CD14-positive monocyte (primary cell): ENCODE data around the gene HAGHL. TPM values are rescaled to one million over a fixed set of nuclear protein-coding genes. Genes with fewer than 3 reads are reported as not detected.

Source experiments
- DNase-seq, 3 donors: peaks; one replicate each; pipeline ENCODE4 v3.0.0-alpha.2; 2011 to 2022
- H2AFZ ChIP-seq: 2 replicates; pipeline ENCODE4 v1.6.0; 2012; ENCODE audit warnings: mild to moderate bottlenecking, low read depth, low read length, inconsistent platforms; ENCODE audit not compliant: insufficient read depth, poor library complexity, severe bottlenecking
- H3K27ac ChIP-seq, 2 donors: 1 replicate in 1 of 2; 2 replicates in 1 of 2; pipeline ENCODE4 v1.5.1; 2012 to 2013; ENCODE audit warnings: low read length in 2 of 2, control low read depth in 1 of 2, inconsistent platforms in 1 of 2, low read depth in 1 of 2, mild to moderate bottlenecking in 1 of 2
- H3K27me3 ChIP-seq, 2 donors: one replicate each; pipeline versions ENCODE4 v1.6.0 to v1.6.1; 2011 to 2013; ENCODE audit warnings: low read length in 2 of 2; ENCODE audit not compliant: control insufficient read depth in 2 of 2, insufficient read depth in 2 of 2
- H3K36me3 ChIP-seq, 2 donors: replicated peaks in 1 of 2; 1 replicate in 1 of 2; 2 replicates in 1 of 2; pipeline versions ENCODE4 v1.5.1 to v1.6.1; 2012 to 2013; ENCODE audit warnings: low read length in 2 of 2, control low read depth in 1 of 2, inconsistent platforms in 1 of 2, mild to moderate bottlenecking in 1 of 2; ENCODE audit not compliant: insufficient read depth in 2 of 2, control insufficient read depth in 1 of 2
- H3K4me1 ChIP-seq, 2 donors: 1 replicate in 1 of 2; 2 replicates in 1 of 2; pipeline versions ENCODE4 v1.5.1 to v1.6.1; 2012 to 2013; ENCODE audit warnings: low read length in 2 of 2, control low read depth in 1 of 2, inconsistent platforms in 1 of 2, mild to moderate bottlenecking in 1 of 2, moderate library complexity in 1 of 2; ENCODE audit not compliant: insufficient read depth in 2 of 2, control insufficient read depth in 1 of 2
- H3K4me2 ChIP-seq: replicated peaks from 2 replicates; pipeline ENCODE3; 2012; ENCODE audit warnings: low read length, moderate library complexity, mild to moderate bottlenecking; ENCODE audit not compliant: poor library complexity, severe bottlenecking; ENCODE audit errors: extremely low read depth
- H3K4me3 ChIP-seq, 3 experiments: fragments of 200-600 bp in 1 of 3; sonication (generic) in 1 of 3; replicated peaks in 1 of 3; 1 replicate in 2 of 3; 2 replicates in 1 of 3; pipeline ENCODE4 v1.5.1; 2011 to 2013; ENCODE audit warnings: low read length in 3 of 3, mild to moderate bottlenecking in 3 of 3, control low read depth in 2 of 3, low read depth in 2 of 3, inconsistent platforms in 1 of 3, moderate library complexity in 1 of 3
- H3K79me2 ChIP-seq: 2 replicates; pipeline ENCODE4 v1.6.0; 2012; ENCODE audit warnings: mild to moderate bottlenecking, control low read depth, inconsistent platforms, low read length, moderate library complexity; ENCODE audit not compliant: insufficient read depth
- H3K9ac ChIP-seq: 2 replicates; pipeline ENCODE4 v1.6.0; 2017; ENCODE audit warnings: low read length, mild to moderate bottlenecking; ENCODE audit not compliant: insufficient read depth, poor library complexity, severe bottlenecking
- H3K9me3 ChIP-seq, 2 donors: replicated peaks in 1 of 2; 1 replicate in 1 of 2; 2 replicates in 1 of 2; pipeline versions ENCODE4 v1.5.1 to v1.6.1; 2012 to 2013; ENCODE audit warnings: low read length in 2 of 2, control low read depth in 1 of 2; ENCODE audit not compliant: control insufficient read depth in 1 of 2, insufficient read depth in 1 of 2
- H4K20me1 ChIP-seq: 2 replicates; pipeline ENCODE4 v1.6.0; 2012; ENCODE audit warnings: mild to moderate bottlenecking, low read length, control low read depth, moderate library complexity; ENCODE audit not compliant: insufficient read depth
- H3K27ac Mint-ChIP-seq, 7 donors: one replicate each; pipeline ENCODE4 v1.8.0; 2020; ENCODE audit warnings: mild to moderate bottlenecking in 7 of 7, mixed read lengths in 7 of 7, moderate library complexity in 6 of 7, inconsistent platforms in 2 of 7
- H3K27me3 Mint-ChIP-seq, 3 donors: one replicate each; pipeline ENCODE4 v1.8.0; 2021 to 2022; ENCODE audit warnings: low read depth in 3 of 3, mild to moderate bottlenecking in 3 of 3, mixed read lengths in 3 of 3, moderate library complexity in 3 of 3, inconsistent platforms in 1 of 3
- H3K36me3 Mint-ChIP-seq, 2 donors: one replicate each; pipeline ENCODE4 v1.8.0; 2020; ENCODE audit warnings: mixed read lengths in 2 of 2, inconsistent platforms in 1 of 2, mild to moderate bottlenecking in 1 of 2
- H3K4me1 Mint-ChIP-seq: one replicate; pipeline ENCODE4 v1.8.0; 2020; ENCODE audit warnings: mild to moderate bottlenecking, mixed read lengths
- H3K4me3 Mint-ChIP-seq, 2 donors: one replicate each; pipeline ENCODE4 v1.8.0; 2020; ENCODE audit warnings: mild to moderate bottlenecking in 2 of 2, mixed read lengths in 2 of 2, moderate library complexity in 1 of 2
- H3K9me3 Mint-ChIP-seq, 7 donors: one replicate each; pipeline ENCODE4 v1.8.0; 2020 to 2022; ENCODE audit warnings: mixed read lengths in 7 of 7, mild to moderate bottlenecking in 6 of 7, moderate library complexity in 6 of 7, inconsistent platforms in 2 of 7
- CTCF ChIP-seq: fragments of 200-600 bp; IDR thresholded peaks from one replicate; pipeline ENCODE4 v1.8.0; 2022; ENCODE audit warnings: antibody characterized with exemption, mild to moderate bottlenecking
- WGBS: methylation state at CpG from one replicate; pipeline ENCODE4 v1.1.5; 2013; ENCODE audit warnings: missing lambda C conversion rate; ENCODE audit not compliant: insufficient coverage; 5-methylcytosine and 5-hydroxymethylcytosine counted together
- intact Hi-C, 2 donors: fragments of 100-400 bp; cut with micrococcal nuclease; formaldehyde crosslinking; loops; one replicate each; pipeline versions ENCODE4 v1.15.0 to v1.15.1; 2023
- polyA plus RNA-seq, 3 donors: library from polyadenylated mRNA; depleted of rRNA in 1 of 3; unstranded in 2 of 3; stranded (reverse) in 1 of 3; fragments of 300-500 nt in 2 of 3; fragments of >200 nt in 1 of 3; fragmentation: Illumina TruSeq in 2 of 3; gene quantifications; 1 replicate in 2 of 3; 2 replicates in 1 of 3; pipeline ENCODE4 v1.2.3, GENCODE V29; 2012 to 2021

Gene HAGHL
- polyA plus RNA-seq, 3 donors, result 0.60 to 8.9 (median 1.5) TPM

- H3K36me3 ChIP-seq, result no peaks in the 10 kb centered on the region
- H2AFZ ChIP-seq, result no peak overlapping the region
- H3K27me3 Mint-ChIP-seq, result peaks cover 0 to 4% (median 0%) of the 10 kb centered on the region in 3 donors
- no peak overlapping the region for H3K27ac ChIP-seq
- H3K9ac ChIP-seq, result no peak overlapping the region
- peak overlapping the region in 1 of 7 donors; percentile 7 for H3K27ac Mint-ChIP-seq
- H3K4me1 Mint-ChIP-seq, result peaks cover 6% of the 10 kb centered on the region
- H3K4me3 Mint-ChIP-seq, result no peak overlapping the region
- H3K9me3 ChIP-seq, result no peaks in the 10 kb centered on the region
- no peaks in the 10 kb centered on the region for H3K79me2 ChIP-seq
- H4K20me1 ChIP-seq, result no peaks in the 10 kb centered on the region
- no peak for TF ChIP-seq CTCF
- 100% methylated on average over 2 of the region's 6 CpGs for WGBS
- H3K4me3 ChIP-seq, result no peak overlapping the region
- no peaks in the 10 kb centered on the region for H3K36me3 Mint-ChIP-seq
- no peak for DNase-seq
- intact Hi-C loops, result no loop called here
- H3K27me3 ChIP-seq, result no peaks in the 10 kb centered on the region
- no peak overlapping the region for H3K4me2 ChIP-seq
- peaks cover 1 to 6% of the 10 kb centered on the region in 2 donors for H3K4me1 ChIP-seq
- no peaks in the 10 kb centered on the region for H3K9me3 Mint-ChIP-seq
Observed at GRCh38 chr16:749010-749409, 22.1 kb downstream of the HAGHL start.

- peaks cover 0 to 4% (median 0%) of the 10 kb centered on the region in 3 donors for H3K27me3 Mint-ChIP-seq
- no peak overlapping the region for H3K4me2 ChIP-seq
- no peaks in the 10 kb centered on the region for H3K36me3 ChIP-seq
- no peak overlapping the region for H3K9ac ChIP-seq
- DNase-seq, result no peak
- intact Hi-C loops, result no loop called here
- H3K4me3 ChIP-seq, result no peak overlapping the region
- 95% methylated on average over 7 of the region's 9 CpGs for WGBS
- H3K36me3 Mint-ChIP-seq, result no peaks in the 10 kb centered on the region
- peaks cover 16 to 21% of the 10 kb centered on the region in 2 donors for H3K4me1 ChIP-seq
- H3K79me2 ChIP-seq, result no peaks in the 10 kb centered on the region
- no peak for TF ChIP-seq CTCF
- peaks cover 18% of the 10 kb centered on the region for H3K4me1 Mint-ChIP-seq
- H4K20me1 ChIP-seq, result no peaks in the 10 kb centered on the region
- no peak overlapping the region for H2AFZ ChIP-seq
- no peaks in the 10 kb centered on the region for H3K9me3 ChIP-seq
- no peak overlapping the region for H3K4me3 Mint-ChIP-seq
- no peak overlapping the region for H3K27ac Mint-ChIP-seq
- no peaks in the 10 kb centered on the region for H3K27me3 ChIP-seq
- H3K9me3 Mint-ChIP-seq, result no peaks in the 10 kb centered on the region
- no peak overlapping the region for H3K27ac ChIP-seq
Observed at GRCh38 chr16:750485-750884, 23.6 kb downstream of the HAGHL start.
